ENCODE results near the gene TP73.

TP73 gene

DNA sequence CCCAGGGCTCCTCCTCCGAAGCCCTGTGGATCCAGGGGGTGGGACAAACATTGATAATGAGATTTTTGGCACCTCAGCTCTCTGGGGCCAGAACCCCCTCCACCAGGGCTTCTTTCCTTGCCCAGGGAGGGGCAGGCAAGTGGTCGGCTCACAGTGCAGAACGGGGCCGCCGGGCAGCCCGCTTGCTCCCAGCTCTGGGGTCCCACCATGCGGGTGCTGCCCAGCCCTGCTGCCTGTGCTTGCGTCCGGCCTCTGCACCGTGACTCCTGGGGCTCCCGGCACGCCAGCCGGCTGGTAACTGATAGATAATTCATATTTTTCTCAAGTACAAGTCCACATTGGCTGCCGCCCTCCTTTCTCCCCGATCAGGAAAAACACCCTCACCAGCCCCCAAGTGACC lies 57.9 kb downstream of the TP73 start:
- no peak for DNase-seq (ENCODE audit: low spot score in 2 of 2)
- Mint-ChIP-seq H3K27ac (no peak overlapping the region), H3K4me1 (no peaks in the 10 kb centered on the region), H3K9me3 (no peaks in the 10 kb centered on the region), H3K36me3 (no peaks in the 10 kb centered on the region), H3K27me3 (peaks cover 2% of the 10 kb centered on the region), H3K4me3 (no peak overlapping the region)
- no peak for ATAC-seq (ENCODE audit: low read depth)

DNA sequence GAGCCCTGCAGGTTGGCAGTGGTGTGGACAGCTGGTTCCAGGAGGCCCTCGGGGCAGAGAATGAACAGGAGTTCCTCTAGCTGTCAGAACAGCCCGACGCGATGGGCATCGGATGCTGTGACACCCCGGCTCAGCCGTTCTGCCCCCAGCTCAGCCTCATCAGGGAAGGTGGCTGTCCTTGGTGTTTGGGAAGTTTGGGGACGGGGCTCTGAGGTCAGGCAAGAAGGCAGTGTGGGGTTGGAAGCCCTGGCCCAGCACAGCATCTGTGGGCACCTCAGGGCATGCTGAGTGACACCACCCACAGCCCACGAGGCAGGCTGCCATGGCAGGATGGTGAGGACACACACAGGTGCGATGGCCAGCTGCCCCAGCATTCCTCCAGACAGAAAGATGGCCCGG lies 59.1 kb downstream of the TP73 start:
- Mint-ChIP-seq H3K27me3 (peaks cover 5% of the 10 kb centered on the region), H3K36me3 (no peaks in the 10 kb centered on the region), H3K9me3 (no peaks in the 10 kb centered on the region), H3K4me1 (no peaks in the 10 kb centered on the region), H3K4me3 (no peak overlapping the region), H3K27ac (no peak overlapping the region)
- DNase-seq (ENCODE audit: low spot score in 2 of 2) (no peak), ATAC-seq (ENCODE audit: low read depth) (no peak)

GRCh38 chr1:3711780-3712451 lies 59.6 kb downstream of the TP73 start:
- no peak overlapping the region for H3K4me3 Mint-ChIP-seq
- H3K4me1 Mint-ChIP-seq: no peaks in the 10 kb centered on the region
- no peak overlapping the region for H3K27ac Mint-ChIP-seq
- DNase-seq (ENCODE audit: low spot score in 2 of 2) (no peak), ATAC-seq (ENCODE audit: low read depth) (no peak)
- peaks cover 5% of the 10 kb centered on the region for H3K27me3 Mint-ChIP-seq
- no peaks in the 10 kb centered on the region for H3K36me3 Mint-ChIP-seq
- no peaks in the 10 kb centered on the region for H3K9me3 Mint-ChIP-seq

- H3K27ac Mint-ChIP-seq: no peak overlapping the region
- no peak for ATAC-seq (ENCODE audit: low read depth)
- H3K4me1 Mint-ChIP-seq: no peaks in the 10 kb centered on the region
- no peaks in the 10 kb centered on the region for H3K36me3 Mint-ChIP-seq
- no peak for DNase-seq (ENCODE audit: low spot score in 2 of 2)
- no peaks in the 10 kb centered on the region for H3K9me3 Mint-ChIP-seq
- H3K27me3 Mint-ChIP-seq: peaks cover 5% of the 10 kb centered on the region
- no peak overlapping the region for H3K4me3 Mint-ChIP-seq
These were observed 60.5 kb downstream of the TP73 start for GRCh38 chr1:3712573-3713535.

DNA sequence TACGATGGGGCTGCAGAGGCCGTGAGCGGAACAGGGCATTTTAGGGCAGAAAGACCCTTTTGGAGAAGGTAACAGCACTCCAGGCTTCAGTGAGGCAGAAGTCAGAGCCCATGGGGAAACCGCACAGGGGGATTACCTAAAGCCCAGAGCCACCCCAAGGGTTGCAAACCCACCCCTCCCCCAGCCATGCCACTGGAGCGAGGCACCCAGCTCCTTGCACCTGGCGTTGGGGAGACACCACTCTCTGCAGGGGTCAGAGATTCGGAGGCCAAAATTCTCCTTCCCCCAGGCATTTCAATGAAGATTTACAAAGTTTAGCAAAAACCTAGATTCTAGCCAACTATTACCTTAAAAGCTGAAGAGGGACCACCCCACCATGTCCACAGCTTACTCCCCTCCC lies 61.5 kb downstream of the TP73 start:
- no peak for DNase-seq (ENCODE audit: low spot score in 2 of 2)
- Mint-ChIP-seq H3K4me1 (no peaks in the 10 kb centered on the region), H3K36me3 (no peaks in the 10 kb centered on the region), H3K27me3 (peaks cover 5% of the 10 kb centered on the region), H3K4me3 (no peak overlapping the region), H3K9me3 (no peaks in the 10 kb centered on the region), H3K27ac (no peak overlapping the region)
- ATAC-seq (ENCODE audit: low read depth): no peak

GRCh38 chr1:3714284-3714741 lies 62.0 kb downstream of the TP73 start:
- DNase-seq (ENCODE audit: low spot score in 2 of 2) (no peak), ATAC-seq (ENCODE audit: low read depth) (no peak)
- no peak overlapping the region for H3K4me3 Mint-ChIP-seq
- H3K27me3 Mint-ChIP-seq: peaks cover 5% of the 10 kb centered on the region
- H3K36me3 Mint-ChIP-seq: no peaks in the 10 kb centered on the region
- no peak overlapping the region for H3K27ac Mint-ChIP-seq
- H3K9me3 Mint-ChIP-seq: no peaks in the 10 kb centered on the region
- peaks cover 1% of the 10 kb centered on the region for H3K4me1 Mint-ChIP-seq

DNA sequence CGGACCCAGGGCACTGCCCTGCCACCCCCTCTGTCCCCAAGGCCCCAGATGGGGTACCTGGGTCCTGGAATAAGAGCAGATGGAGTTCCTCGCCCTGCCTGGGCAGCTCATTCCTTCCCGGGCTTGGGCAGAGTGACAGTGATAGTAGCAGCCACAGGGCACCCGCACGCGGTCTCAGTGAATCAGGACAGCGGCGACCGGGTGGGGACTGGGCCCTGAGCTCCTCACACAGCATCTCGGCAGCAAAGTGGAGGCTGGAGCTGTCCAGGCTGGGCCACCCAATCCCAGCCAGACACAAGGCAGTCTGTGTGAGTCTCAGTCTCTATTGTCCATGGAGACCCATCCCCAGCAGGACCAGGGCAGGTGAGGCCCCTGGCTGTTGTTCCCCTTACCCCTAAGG lies 62.5 kb downstream of the TP73 start:
- DNase-seq (ENCODE audit: low spot score in 2 of 2): no peak
- Mint-ChIP-seq H3K36me3 (no peaks in the 10 kb centered on the region), H3K27me3 (peaks cover 7% of the 10 kb centered on the region), H3K4me3 (no peak overlapping the region), H3K9me3 (no peaks in the 10 kb centered on the region), H3K27ac (no peak overlapping the region), H3K4me1 (peaks cover 2% of the 10 kb centered on the region)
- no peak for ATAC-seq (ENCODE audit: low read depth)

- Mint-ChIP-seq H3K36me3 (no peaks in the 10 kb centered on the region), H3K4me3 (no peak overlapping the region), H3K9me3 (no peaks in the 10 kb centered on the region), H3K27ac (no peak overlapping the region), H3K4me1 (peaks cover 2% of the 10 kb centered on the region), H3K27me3 (peaks cover 12% of the 10 kb centered on the region)
- no peak for ATAC-seq (ENCODE audit: low read depth)
- DNase-seq (ENCODE audit: low spot score in 2 of 2): no peak
These were observed 64.0 kb downstream of the TP73 start for GRCh38 chr1:3716351-3716750.

DNA sequence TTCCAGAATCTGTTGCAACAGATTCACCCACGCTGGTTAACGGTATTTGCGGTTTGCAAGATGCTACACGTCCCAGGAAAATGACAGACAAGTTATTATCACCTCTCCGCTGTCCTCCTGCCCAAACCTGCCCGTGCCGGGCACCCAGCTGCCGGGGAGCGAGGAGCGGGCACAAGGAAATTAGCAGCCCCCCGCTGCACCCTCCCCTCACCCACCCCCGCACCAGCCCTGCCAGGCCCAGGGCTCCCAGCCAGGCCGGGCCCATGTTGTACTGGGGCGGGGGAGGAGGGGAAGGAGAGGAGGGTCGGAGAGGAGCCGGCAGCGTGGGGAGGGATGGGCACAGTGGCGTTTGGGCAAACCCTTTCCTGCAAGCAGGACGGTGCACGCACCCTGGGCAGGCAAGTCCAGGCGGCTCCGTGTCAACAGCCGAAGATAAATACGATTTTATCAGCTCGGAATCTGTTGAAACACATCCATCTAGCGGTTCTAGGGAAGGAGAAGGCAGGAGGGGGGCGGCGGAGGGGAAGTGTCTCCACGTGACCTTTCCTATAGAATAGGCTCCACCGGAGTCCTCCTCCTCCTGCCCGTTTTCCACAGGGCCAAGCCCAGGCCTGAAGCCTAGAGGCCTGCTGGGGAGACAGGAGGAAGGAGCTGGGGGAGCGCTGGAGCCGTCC lies 64.9 kb downstream of the TP73 start:
- DNase-seq (ENCODE audit: low spot score in 2 of 2): no peak
- no peaks in the 10 kb centered on the region for H3K36me3 Mint-ChIP-seq
- H3K27me3 Mint-ChIP-seq: peaks cover 11% of the 10 kb centered on the region

GRCh38 chr1:3717715-3718601 lies 65.6 kb downstream of the TP73 start:
- Mint-ChIP-seq H3K36me3 (no peaks in the 10 kb centered on the region), H3K9me3 (no peaks in the 10 kb centered on the region), H3K27ac (no peak overlapping the region), H3K4me3 (no peak overlapping the region), H3K4me1 (peaks cover 2% of the 10 kb centered on the region), H3K27me3 (peaks cover 11% of the 10 kb centered on the region)
- ATAC-seq (ENCODE audit: low read depth) (peak; percentile 76), DNase-seq (ENCODE audit: low spot score in 2 of 2) (peak in 1 of 2 donors; percentile 46)

More for the DNA sequence above, 64.9 kb downstream of the TP73 start:
- Mint-ChIP-seq H3K9me3 (no peaks in the 10 kb centered on the region), H3K27ac (no peak overlapping the region), H3K4me1 (peaks cover 2% of the 10 kb centered on the region), H3K4me3 (no peak overlapping the region)
- ATAC-seq (ENCODE audit: low read depth): no peak

DNA sequence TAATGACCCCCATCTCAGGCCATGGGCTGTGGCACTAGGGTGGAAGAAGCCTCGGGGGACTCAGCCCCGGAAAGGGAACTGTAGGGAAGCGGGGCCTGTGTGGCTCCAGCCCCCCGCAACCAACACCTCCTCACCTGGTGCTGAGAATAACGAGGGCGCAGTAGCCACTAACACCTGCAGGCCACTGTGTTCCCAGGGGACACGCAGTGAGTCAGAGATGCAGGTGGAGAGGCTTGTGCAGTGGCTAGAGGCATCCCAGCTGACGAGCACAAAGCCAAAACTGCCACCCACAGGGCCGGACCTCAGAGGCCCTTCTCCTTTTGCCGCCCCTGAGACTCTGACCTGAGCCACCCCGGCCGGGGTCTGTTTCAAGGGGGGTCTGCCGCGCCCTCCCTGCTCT lies 66.4 kb downstream of the TP73 start:
- Mint-ChIP-seq H3K36me3 (no peaks in the 10 kb centered on the region), H3K9me3 (no peaks in the 10 kb centered on the region), H3K4me1 (peaks cover 2% of the 10 kb centered on the region), H3K4me3 (no peak overlapping the region), H3K27ac (no peak overlapping the region), H3K27me3 (peaks cover 11% of the 10 kb centered on the region)
- ATAC-seq (ENCODE audit: low read depth): peak; percentile 21
- no peak for DNase-seq (ENCODE audit: low spot score in 2 of 2)

DNA sequence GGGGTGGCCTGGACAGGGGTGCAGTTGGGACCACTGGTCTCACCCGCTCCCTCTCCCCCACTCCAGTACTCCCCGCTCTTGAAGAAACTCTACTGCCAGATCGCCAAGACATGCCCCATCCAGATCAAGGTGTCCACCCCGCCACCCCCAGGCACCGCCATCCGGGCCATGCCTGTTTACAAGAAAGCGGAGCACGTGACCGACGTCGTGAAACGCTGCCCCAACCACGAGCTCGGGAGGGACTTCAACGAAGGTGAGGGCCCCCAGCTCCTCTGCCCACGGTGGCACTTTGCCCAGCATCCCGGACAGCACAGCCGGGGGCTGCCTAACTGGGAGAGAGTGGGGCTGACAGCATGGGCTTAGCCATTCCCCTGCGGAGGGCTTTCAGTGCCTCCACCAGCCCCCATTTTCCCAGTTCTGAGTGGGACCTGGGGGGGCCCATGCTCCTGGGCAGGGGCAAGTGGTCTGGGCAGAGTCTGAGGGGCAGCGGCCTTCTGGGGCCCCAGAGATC lies 69.7 kb downstream of the TP73 start:
- Mint-ChIP-seq H3K4me1 (peaks cover 11% of the 10 kb centered on the region), H3K27me3 (peaks cover 21% of the 10 kb centered on the region), H3K4me3 (no peak overlapping the region), H3K36me3 (peaks cover 2% of the 10 kb centered on the region), H3K27ac (no peak overlapping the region), H3K9me3 (no peaks in the 10 kb centered on the region)
- DNase-seq (ENCODE audit: low spot score in 2 of 2): no peak
- ATAC-seq (ENCODE audit: low read depth): no peak

DNA sequence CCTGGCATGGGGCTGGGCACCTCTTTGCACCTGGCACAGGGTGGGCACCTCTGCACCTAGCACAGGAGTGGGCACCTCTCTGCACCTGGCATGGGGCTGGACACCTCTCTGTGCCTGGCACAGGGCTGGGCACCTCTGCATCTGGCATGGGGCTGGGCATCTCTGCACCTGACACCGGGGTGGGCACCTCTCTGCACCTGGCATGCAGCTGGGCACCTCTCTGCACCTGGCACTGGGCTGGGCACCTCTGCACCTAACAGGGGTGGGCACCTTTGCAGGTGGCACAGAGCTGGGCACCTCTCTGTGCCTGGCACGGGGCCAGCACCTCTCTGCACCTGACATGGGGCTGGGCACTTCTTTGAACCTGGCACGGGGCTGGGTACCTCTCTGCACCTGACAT lies 70.5 kb downstream of the TP73 start:
- ATAC-seq (ENCODE audit: low read depth): no peak
- no peaks in the 10 kb centered on the region for H3K9me3 Mint-ChIP-seq
- no peak for DNase-seq (ENCODE audit: low spot score in 2 of 2)
- H3K27ac Mint-ChIP-seq: no peak overlapping the region
- H3K27me3 Mint-ChIP-seq: peaks cover 21% of the 10 kb centered on the region
- H3K4me3 Mint-ChIP-seq: no peak overlapping the region
- H3K4me1 Mint-ChIP-seq: peaks cover 11% of the 10 kb centered on the region
- H3K36me3 Mint-ChIP-seq: peaks cover 2% of the 10 kb centered on the region

Measured in memory B cell (primary cell).